ENCODE data around the gene USP6NL. TPM values are rescaled to one million over a fixed set of nuclear protein-coding genes. Genes with fewer than 3 reads are reported as not detected.
A peak's percentile ranks its signal among the peaks of the same experiment; 100 is the strongest.

Gene USP6NL
- 10 to 100 TPM in 1 of 2 donors, 1 to 10 TPM in 1; 9.6 to 10.5 TPM for total RNA-seq

GRCh38 chr10:11611248-11612020 lies at the start of gene USP6NL:
TSS of gene USP6NL (minus strand) at chr10:11611650. CDS start at chr10:11597634, 14,016 bp downstream.
- Histone ChIP-seq H3K36me3 (no peaks in the 10 kb centered on the region), H3K4me1 (peaks cover 0 to 17% of the 10 kb centered on the region in 2 donors), H3K4me3 (peak within 1 kb of the TSS; percentile 91 to 95), H3K27ac (peak within 1 kb of the TSS; percentile 87 to 88), H3K9me3 (no peaks in the 10 kb centered on the region), H3K27me3 (no peaks in the 10 kb centered on the region)
- peak; percentile 84 for DNase-seq (ENCODE audit: low spot score)
- no peak for TF ChIP-seq CTCF (IDR thresholded peaks at IDR 0.05)

GRCh38 chr10:11658801-11659368 lies 47.4 kb upstream of the USP6NL start:
- Histone ChIP-seq H3K36me3 (no peaks in the 10 kb centered on the region), H3K4me3 (no peak overlapping the region), H3K4me1 (no peaks in the 10 kb centered on the region), H3K9me3 (no peaks in the 10 kb centered on the region), H3K27ac (no peak overlapping the region), H3K27me3 (no peaks in the 10 kb centered on the region)
- DNase-seq (ENCODE audit: low spot score), result no peak
- TF ChIP-seq CTCF (IDR thresholded peaks at IDR 0.05), result no peak

- Histone ChIP-seq H3K4me1 (no peaks in the 10 kb centered on the region), H3K4me3 (no peak overlapping the region), H3K27ac (no peak overlapping the region), H3K27me3 (no peaks in the 10 kb centered on the region), H3K36me3 (no peaks in the 10 kb centered on the region), H3K9me3 (no peaks in the 10 kb centered on the region)
- no peak for TF ChIP-seq CTCF (IDR thresholded peaks at IDR 0.05)
- no peak for DNase-seq (ENCODE audit: low spot score)
These were observed 44.4 kb upstream of the USP6NL start for GRCh38 chr10:11655836-11656235.

- TF ChIP-seq CTCF (IDR thresholded peaks at IDR 0.05), result no peak
These were observed 43.2 kb upstream of the USP6NL start for GRCh38 chr10:11654659-11655058.

GRCh38 chr10:11653758-11654471 lies 42.5 kb upstream of the USP6NL start:
- Histone ChIP-seq H3K9me3 (no peaks in the 10 kb centered on the region), H3K27me3 (no peaks in the 10 kb centered on the region), H3K36me3 (no peaks in the 10 kb centered on the region), H3K4me3 (no peak overlapping the region), H3K27ac (no peak overlapping the region), H3K4me1 (no peaks in the 10 kb centered on the region)
- no peak for DNase-seq (ENCODE audit: low spot score)
- TF ChIP-seq CTCF (IDR thresholded peaks at IDR 0.05), result no peak

More at GRCh38 chr10:11654659-11655058, 43.2 kb upstream of the USP6NL start:
- no peaks in the 10 kb centered on the region for H3K9me3 ChIP-seq
- H3K36me3 ChIP-seq, result no peaks in the 10 kb centered on the region
- H3K4me1 ChIP-seq, result no peaks in the 10 kb centered on the region
- H3K4me3 ChIP-seq, result no peak overlapping the region
- no peaks in the 10 kb centered on the region for H3K27me3 ChIP-seq
- H3K27ac ChIP-seq, result no peak overlapping the region
- DNase-seq (ENCODE audit: low spot score), result peak; percentile 42

All from right atrium auricular region (tissue), 2 donors.